ENCODE data around the gene BDH2.

GRCh38 chr4:103129174-103129573, 29.5 kb upstream of the BDH2 start:
- TF ChIP-seq POLR2A (IDR thresholded peaks at IDR 0.05) = no peak
- TF ChIP-seq CTCF (IDR thresholded peaks at IDR 0.05) = no peak

All from upper lobe of left lung (tissue), 4 donors.